Stomach (tissue), 9 donors: ENCODE results near the gene VEZF1. TPM values are rescaled to one million over a fixed set of nuclear protein-coding genes. Genes with fewer than 3 reads are reported as not detected.
A peak's percentile ranks its signal among the peaks of the same experiment; 100 is the strongest.

ENCODE experiments used
- DNase-seq, 2 donors: peaks; one replicate each; pipeline versions ENCODE4 v3.0.0 to v3.0.0-alpha.2; 2013 to 2019
- H3K27ac ChIP-seq, 5 donors: fragments of 200-600 bp in 4 of 5; sonication (generic) in 4 of 5; one replicate each; pipeline ENCODE4 v1.5.1; 2013 to 2019; ENCODE audit warnings: mild to moderate bottlenecking in 1 of 5, moderate library complexity in 1 of 5
- H3K27me3 ChIP-seq, 3 donors: fragments of 200-600 bp; sonication (generic); one replicate each; pipeline ENCODE4 v1.5.1; 2017 to 2019; ENCODE audit warnings: mixed run types in 1 of 3
- H3K36me3 ChIP-seq, 4 donors: fragments of 200-600 bp; sonication (generic); 1 replicate in 3 of 4; 2 replicates in 1 of 4; pipeline ENCODE4 v1.5.1; 2016 to 2019
- H3K4me1 ChIP-seq, 4 donors: fragments of 200-600 bp; sonication (generic); one replicate each; pipeline ENCODE4 v1.5.1; 2016 to 2019
- H3K4me3 ChIP-seq, 4 donors: fragments of 200-600 bp; sonication (generic) in 3 of 4; one replicate each; pipeline ENCODE4 v1.5.1; 2016 to 2019; ENCODE audit warnings: mild to moderate bottlenecking in 1 of 4
- H3K9me3 ChIP-seq, 4 donors: fragments of 200-600 bp; sonication (generic); one replicate each; pipeline ENCODE4 v1.5.1; 2016 to 2019
- EP300 ChIP-seq: sonication (generic); formaldehyde crosslinking; IDR thresholded peaks from one replicate; pipeline ENCODE4 v1.6.1; 2017; ENCODE audit warnings: antibody characterized with exemption
- POLR2A ChIP-seq, 4 donors: fragments of 450-650 bp; IDR thresholded peaks; one replicate each; pipeline ENCODE4 v1.6.1; 2016; ENCODE audit warnings: antibody characterized with exemption in 4 of 4, control low read depth in 2 of 4, mild to moderate bottlenecking in 1 of 4, moderate library complexity in 1 of 4
- POLR2AphosphoS5 ChIP-seq, 3 donors: sonication (generic); formaldehyde crosslinking; IDR thresholded peaks; one replicate each; pipeline ENCODE4 v1.6.1; 2016; ENCODE audit warnings: antibody characterized with exemption in 3 of 3
- WGBS, 5 donors: extraction: QIAGEN DNeasy Blood & Tissue Kit in 3 of 5; methylation state at CpG; one replicate each; pipeline versions ENCODE4 v1.1.5 to v1.1.7; 2013 to 2018; 5-methylcytosine and 5-hydroxymethylcytosine counted together
- intact Hi-C: fragments of 100-400 bp; cut with DNase I; formaldehyde crosslinking; loops from one replicate; pipeline ENCODE4 v1.15.1; 2023; ENCODE audit warnings: low total_unique reads
- polyA plus RNA-seq, 3 donors: library from polyadenylated mRNA; stranded (reverse); fragments of 200-250 nt; gene quantifications; one replicate each; pipeline ENCODE4 v1.2.3, GENCODE V29; 2013
- total RNA-seq, 5 donors: library from RNA; depleted of rRNA; stranded (reverse); fragments of >200 nt; gene quantifications; one replicate each; pipeline versions ENCODE4 v1.1.0 to v1.2.3, GENCODE V29; 2014 to 2016
- TF ChIP-seq, protein P1 (sequence below), 7 experiments: fragments of 450-650 bp in 4 of 7; fragments of 200-600 bp in 3 of 7; sonication (generic) in 3 of 7; IDR thresholded peaks; one replicate each; pipeline ENCODE4 v1.5.1; 2016 to 2019; ENCODE audit warnings: antibody characterized with exemption in 7 of 7, control low read depth in 2 of 7, mild to moderate bottlenecking in 1 of 7
- donor health status: healthy with polysubstance abuse.
- donor health status: Bipolar disorder and iron deficiency.
- donor health status: healthy.

Gene VEZF1
- total and polyA plus RNA-seq, 8 donors, result 7.8 to 103 (median 24.1) TPM

DNA sequence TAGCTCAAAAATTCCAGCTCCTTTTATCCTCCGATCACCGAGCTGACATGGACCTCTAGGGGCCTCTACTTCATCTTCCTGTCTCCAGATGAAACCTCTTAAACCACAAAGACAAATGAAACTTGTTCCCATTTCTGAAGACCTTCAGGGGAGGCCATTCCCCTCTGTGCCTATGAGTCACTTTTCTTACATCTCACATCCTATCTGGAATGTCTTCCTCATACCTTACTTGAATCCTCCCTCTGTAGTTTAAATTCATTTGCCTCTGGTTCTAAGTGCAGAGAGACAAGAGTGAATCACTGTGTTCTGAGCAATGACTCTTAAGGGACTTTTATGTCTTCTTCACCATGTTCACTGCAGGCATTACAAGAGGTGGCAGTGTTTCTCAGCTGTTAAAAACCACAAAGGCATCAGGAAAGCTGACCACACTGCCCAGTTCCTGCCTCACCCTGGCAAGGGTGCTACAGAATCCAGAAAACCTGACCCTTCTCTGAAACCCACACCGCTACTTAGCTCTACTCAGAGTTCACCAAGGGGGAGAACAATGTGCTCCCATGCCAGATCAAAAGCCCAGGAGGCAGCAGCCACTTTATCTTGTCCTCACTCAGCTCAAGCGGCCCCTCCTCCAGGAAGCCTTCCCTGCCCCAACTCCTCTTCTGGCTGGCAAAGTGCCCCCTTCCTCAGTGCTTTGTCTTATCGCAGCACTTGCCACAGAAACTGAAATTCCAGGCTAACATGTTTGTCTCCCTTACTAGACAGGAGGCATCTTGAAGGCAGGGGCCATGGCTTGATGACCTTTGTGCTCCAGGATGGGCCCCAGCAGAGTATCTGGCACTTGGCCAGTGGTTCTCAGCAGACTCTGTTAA lies 39.3 kb downstream of the VEZF1 start:
- Histone ChIP-seq H3K27ac (peak overlapping the region; percentile 53 to 99 (median 88)), H3K4me1 (peaks cover 53 to 97% (median 78%) of the 10 kb centered on the region in 4 donors), H3K27me3 (no peaks in the 10 kb centered on the region), H3K36me3 (no peaks in the 10 kb centered on the region), H3K9me3 (no peaks in the 10 kb centered on the region), H3K4me3 (no peak overlapping the region)
- DNase-seq, result peak in 1 of 2 donors; percentile 41
- intact Hi-C loops, result no loop called here
- TF ChIP-seq EP300, result no peak
- TF ChIP-seq POLR2AphosphoS5 (IDR thresholded peaks at IDR 0.05), result peak; percentile 17 to 66 (median 19)
- WGBS, 5 donors, result 41 to 71% (median 53%) methylated on average over 5 of the region's 5 CpGs

DNA sequence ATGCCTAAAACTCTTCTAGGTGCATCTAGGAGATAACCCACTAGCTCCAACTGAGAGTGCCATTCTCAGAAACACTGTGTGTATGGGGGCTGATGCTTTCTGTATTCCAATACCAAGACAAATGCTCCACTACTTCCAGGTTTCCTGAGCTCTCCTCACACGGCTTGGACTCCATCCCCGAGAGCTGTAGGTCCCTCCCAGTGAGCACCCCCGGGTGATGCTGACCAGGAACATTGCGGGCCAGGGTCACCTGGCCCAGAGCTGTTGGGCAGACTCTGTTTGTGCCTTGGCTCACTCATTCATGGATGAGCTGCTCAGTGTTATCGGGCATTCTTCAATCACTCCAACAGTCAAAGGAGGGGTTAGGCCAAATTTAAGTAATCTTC lies 39.9 kb downstream of the VEZF1 start:
- Histone ChIP-seq H3K4me3 (no peak overlapping the region), H3K27ac (peak overlapping the region; percentile 53 to 99 (median 88)), H3K36me3 (no peaks in the 10 kb centered on the region), H3K27me3 (no peaks in the 10 kb centered on the region), H3K4me1 (peaks cover 53 to 97% (median 77%) of the 10 kb centered on the region in 4 donors), H3K9me3 (no peaks in the 10 kb centered on the region)
- TF ChIP-seq POLR2A (IDR thresholded peaks at IDR 0.05) (no peak), POLR2AphosphoS5 (IDR thresholded peaks at IDR 0.05) (no peak), EP300 (no peak)
- TF ChIP-seq, protein P1, sequence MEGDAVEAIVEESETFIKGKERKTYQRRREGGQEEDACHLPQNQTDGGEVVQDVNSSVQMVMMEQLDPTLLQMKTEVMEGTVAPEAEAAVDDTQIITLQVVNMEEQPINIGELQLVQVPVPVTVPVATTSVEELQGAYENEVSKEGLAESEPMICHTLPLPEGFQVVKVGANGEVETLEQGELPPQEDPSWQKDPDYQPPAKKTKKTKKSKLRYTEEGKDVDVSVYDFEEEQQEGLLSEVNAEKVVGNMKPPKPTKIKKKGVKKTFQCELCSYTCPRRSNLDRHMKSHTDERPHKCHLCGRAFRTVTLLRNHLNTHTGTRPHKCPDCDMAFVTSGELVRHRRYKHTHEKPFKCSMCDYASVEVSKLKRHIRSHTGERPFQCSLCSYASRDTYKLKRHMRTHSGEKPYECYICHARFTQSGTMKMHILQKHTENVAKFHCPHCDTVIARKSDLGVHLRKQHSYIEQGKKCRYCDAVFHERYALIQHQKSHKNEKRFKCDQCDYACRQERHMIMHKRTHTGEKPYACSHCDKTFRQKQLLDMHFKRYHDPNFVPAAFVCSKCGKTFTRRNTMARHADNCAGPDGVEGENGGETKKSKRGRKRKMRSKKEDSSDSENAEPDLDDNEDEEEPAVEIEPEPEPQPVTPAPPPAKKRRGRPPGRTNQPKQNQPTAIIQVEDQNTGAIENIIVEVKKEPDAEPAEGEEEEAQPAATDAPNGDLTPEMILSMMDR (IDR thresholded peaks at IDR 0.05), result no peak
- intact Hi-C loops, result no loop called here
- 73 to 85% (median 77%) methylated on average over 5 of the region's 5 CpGs for WGBS, 5 donors
- DNase-seq, result no peak

DNA sequence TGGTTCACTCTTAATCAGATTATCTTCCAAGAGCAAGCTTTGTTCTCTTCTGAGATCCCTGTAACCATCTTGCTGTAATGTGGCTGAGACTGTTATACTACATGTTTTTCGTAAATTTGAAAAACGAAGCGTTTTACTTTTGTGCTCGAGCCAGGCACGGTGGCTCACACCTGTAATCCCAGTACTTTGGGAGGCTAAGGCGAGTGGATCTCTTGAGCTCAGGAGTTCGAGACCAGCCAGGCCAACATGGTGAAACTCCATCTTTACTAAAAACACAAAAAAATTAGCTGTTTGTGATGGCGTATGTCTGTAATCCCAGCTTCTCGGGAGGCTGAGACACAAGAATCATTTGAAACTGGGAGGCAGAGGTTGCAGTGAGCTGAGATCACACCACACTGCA lies 40.7 kb downstream of the VEZF1 start:
- Histone ChIP-seq H3K27me3 (no peaks in the 10 kb centered on the region), H3K9me3 (no peaks in the 10 kb centered on the region), H3K4me1 (peaks cover 51 to 96% (median 76%) of the 10 kb centered on the region in 4 donors), H3K4me3 (peak overlapping the region; percentile 34 to 45 (median 40)), H3K36me3 (no peaks in the 10 kb centered on the region), H3K27ac (peak overlapping the region; percentile 40 to 99 (median 88))
- intact Hi-C loops, result no loop called here
- TF ChIP-seq POLR2AphosphoS5 (IDR thresholded peaks at IDR 0.05) (no peak), POLR2A (IDR thresholded peaks at IDR 0.05) (no peak), EP300 (no peak)
- TF ChIP-seq, protein P1 (IDR thresholded peaks at IDR 0.05), result no peak
- 63 to 76% (median 69%) methylated on average over 9 of the region's 9 CpGs for whole genome bisulfite sequencing, 5 donors
- DNase-seq, result no peak

DNA sequence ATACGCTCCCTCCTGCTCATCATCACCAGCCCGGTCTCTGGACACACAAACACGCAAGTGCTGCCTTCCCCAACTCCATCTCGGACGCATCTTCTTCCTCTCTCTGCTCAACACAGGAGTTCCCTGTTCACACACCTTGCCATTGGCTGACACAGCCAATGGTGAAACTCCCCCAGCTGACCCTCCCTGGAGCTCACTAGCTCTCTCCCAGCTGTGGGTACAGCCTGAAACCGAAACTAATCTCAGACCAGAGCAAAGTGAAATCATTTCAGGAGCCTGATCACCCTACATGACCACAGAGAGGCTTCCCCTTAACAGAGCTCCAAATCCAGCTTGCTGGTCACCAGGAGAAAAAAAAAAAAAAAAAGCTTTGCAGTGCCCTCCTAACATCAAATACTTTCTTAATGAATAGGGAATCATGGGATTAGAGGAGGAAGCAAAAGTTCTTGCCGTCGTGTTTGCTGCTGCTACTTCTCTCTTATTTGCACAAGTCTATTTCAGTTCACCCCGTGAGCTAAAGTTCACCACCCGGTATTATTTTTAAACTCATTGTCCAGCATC lies 41.2 kb downstream of the VEZF1 start:
- H3K4me1 ChIP-seq, result peaks cover 56 to 96% (median 77%) of the 10 kb centered on the region in 4 donors
- TF ChIP-seq, protein P1 (IDR thresholded peaks at IDR 0.05), result no peak
- no peak for TF ChIP-seq EP300
- no peak for TF ChIP-seq POLR2A (IDR thresholded peaks at IDR 0.05)
- peak in 2 of 3 donors; percentile 21 to 56 for TF ChIP-seq POLR2AphosphoS5 (IDR thresholded peaks at IDR 0.05)
- DNase-seq, result peak; percentile 63 to 88
- WGBS, 5 donors, result 2 to 11% (median 5%) methylated on average over 10 of the region's 10 CpGs
- no peaks in the 10 kb centered on the region for H3K9me3 ChIP-seq
- no peaks in the 10 kb centered on the region for H3K36me3 ChIP-seq
- H3K27ac ChIP-seq, result peak overlapping the region; percentile 81 to 99 (median 88)
- intact Hi-C loops, result no loop called here
- no peaks in the 10 kb centered on the region for H3K27me3 ChIP-seq
- H3K4me3 ChIP-seq, result peak overlapping the region; percentile 34 to 45 (median 40)
